ENCODE measurements around the gene C1orf105.

The C1orf105 gene

DNA sequence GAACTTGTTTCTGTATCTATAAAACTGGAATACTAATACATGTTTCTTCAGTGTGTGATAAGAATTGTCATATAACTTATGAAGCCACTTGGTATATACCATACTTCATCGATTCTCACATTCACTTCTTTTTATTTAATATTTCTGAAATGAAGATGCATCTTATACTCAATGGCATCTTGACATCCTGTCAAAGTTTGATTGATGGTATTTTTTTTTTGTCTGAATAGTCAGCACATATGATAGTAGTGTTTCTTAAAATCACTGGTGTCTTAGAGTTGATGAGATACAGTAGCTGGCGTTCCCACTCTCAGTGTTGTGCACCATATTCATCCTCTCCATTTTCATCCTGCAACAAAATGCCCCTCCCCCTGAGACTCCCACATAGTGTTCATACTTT is 34.4 kb upstream of the C1orf105 start:
- ChIA-PET POLR2A (no interaction called here), CTCF (no interaction called here)
- no peak overlapping the region for H3K4me3 ChIP-seq (ENCODE audit: low read depth, low read length)
- no peaks in the 10 kb centered on the region for H3K9me3 ChIP-seq (ENCODE audit: control insufficient read depth, insufficient read depth, low read depth, low read length)
- H3K4me1 ChIP-seq (ENCODE audit: control insufficient read depth, insufficient read depth, low read length): no peaks in the 10 kb centered on the region
- TF ChIP-seq ZNF23 (tag by site-specific recombination; IDR thresholded peaks at IDR 0.05; ENCODE audit: borderline replicate concordance) (no peak), KLF9 (tag by site-specific recombination; IDR thresholded peaks at IDR 0.05; ENCODE audit: low read depth) (no peak), KLF8 (tag by site-specific recombination; IDR thresholded peaks at IDR 0.05) (no peak), ZNF391 (tag by site-specific recombination; IDR thresholded peaks at IDR 0.05; ENCODE audit: borderline replicate concordance, low read depth) (no peak), ZNF366 (tag by site-specific recombination; conservative IDR thresholded peaks at IDR 0.05) (no peak), ZFP3 (tag by site-specific recombination; IDR thresholded peaks at IDR 0.05; ENCODE audit: low read depth) (no peak), ZNF433 (tag by site-specific recombination; IDR thresholded peaks at IDR 0.05; ENCODE audit: low read depth) (no peak)
- H3K27ac ChIP-seq (ENCODE audit: extremely low read depth, low read depth, low read length): no peak overlapping the region
- H3K36me3 ChIP-seq (ENCODE audit: control insufficient read depth in 2 of 2, insufficient read depth in 1 of 2, low read length in 2 of 2): no peaks in the 10 kb centered on the region

DNA sequence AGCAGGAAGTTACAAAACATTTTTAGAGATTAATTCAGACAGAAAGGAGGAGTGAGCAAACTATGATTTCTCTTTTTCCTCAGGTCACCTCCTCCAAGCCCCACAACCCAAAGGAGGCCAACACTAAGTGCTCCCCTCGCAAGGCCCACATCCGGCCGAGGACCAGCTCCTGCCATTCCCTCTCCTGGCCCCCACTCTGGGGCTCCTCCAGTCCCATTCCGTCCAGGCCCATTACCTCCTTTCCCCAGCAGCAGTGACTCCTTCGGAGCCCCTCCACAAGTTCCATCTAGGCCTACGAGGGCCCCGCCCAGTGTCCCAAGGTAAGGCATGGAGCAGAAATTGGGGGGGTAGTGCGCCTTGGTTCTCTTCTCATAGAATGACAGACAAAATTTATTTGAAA is 32.0 kb upstream of the C1orf105 start:
- no peaks in the 10 kb centered on the region for H3K4me1 ChIP-seq (ENCODE audit: control insufficient read depth, insufficient read depth, low read length)
- CTCF ChIA-PET: no interaction called here
- H3K27ac ChIP-seq (ENCODE audit: extremely low read depth, low read depth, low read length): no peak overlapping the region
- TF ChIP-seq, protein P1, sequence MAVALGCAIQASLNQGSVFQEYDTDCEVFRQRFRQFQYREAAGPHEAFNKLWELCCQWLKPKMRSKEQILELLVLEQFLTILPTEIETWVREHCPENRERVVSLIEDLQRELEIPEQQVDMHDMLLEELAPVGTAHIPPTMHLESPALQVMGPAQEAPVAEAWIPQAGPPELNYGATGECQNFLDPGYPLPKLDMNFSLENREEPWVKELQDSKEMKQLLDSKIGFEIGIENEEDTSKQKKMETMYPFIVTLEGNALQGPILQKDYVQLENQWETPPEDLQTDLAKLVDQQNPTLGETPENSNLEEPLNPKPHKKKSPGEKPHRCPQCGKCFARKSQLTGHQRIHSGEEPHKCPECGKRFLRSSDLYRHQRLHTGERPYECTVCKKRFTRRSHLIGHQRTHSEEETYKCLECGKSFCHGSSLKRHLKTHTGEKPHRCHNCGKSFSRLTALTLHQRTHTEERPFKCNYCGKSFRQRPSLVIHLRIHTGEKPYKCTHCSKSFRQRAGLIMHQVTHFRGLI (tag by site-specific recombination; IDR thresholded peaks at IDR 0.05): no peak
- no peak for TF ChIP-seq ZNF654 (tag by site-specific recombination; IDR thresholded peaks at IDR 0.05; ENCODE audit: low read depth)
- TF ChIP-seq KLF8 (tag by site-specific recombination; IDR thresholded peaks at IDR 0.05): no peak
- no peak for TF ChIP-seq ZBTB17 (tag by site-specific recombination; IDR thresholded peaks at IDR 0.05)
- TF ChIP-seq ZNF341 (tag by site-specific recombination; IDR thresholded peaks at IDR 0.05; ENCODE audit: low read depth): no peak
- no peak for TF ChIP-seq ZNF610 (tag by site-specific recombination; IDR thresholded peaks at IDR 0.05; ENCODE audit: borderline replicate concordance)
- no peak for TF ChIP-seq ZNF311 (tag by site-specific recombination; IDR thresholded peaks at IDR 0.05; ENCODE audit: borderline replicate concordance)
- TF ChIP-seq WT1 (tag by site-specific recombination; IDR thresholded peaks at IDR 0.05): no peak
- no peak for TF ChIP-seq ZNF558 (tag by site-specific recombination; IDR thresholded peaks at IDR 0.05)
- TF ChIP-seq ZNF138 (tag by site-specific recombination; IDR thresholded peaks at IDR 0.05; ENCODE audit: borderline replicate concordance): no peak
- TF ChIP-seq YY2 (tag by site-specific recombination; IDR thresholded peaks at IDR 0.05): no peak
- TF ChIP-seq, protein P2, sequence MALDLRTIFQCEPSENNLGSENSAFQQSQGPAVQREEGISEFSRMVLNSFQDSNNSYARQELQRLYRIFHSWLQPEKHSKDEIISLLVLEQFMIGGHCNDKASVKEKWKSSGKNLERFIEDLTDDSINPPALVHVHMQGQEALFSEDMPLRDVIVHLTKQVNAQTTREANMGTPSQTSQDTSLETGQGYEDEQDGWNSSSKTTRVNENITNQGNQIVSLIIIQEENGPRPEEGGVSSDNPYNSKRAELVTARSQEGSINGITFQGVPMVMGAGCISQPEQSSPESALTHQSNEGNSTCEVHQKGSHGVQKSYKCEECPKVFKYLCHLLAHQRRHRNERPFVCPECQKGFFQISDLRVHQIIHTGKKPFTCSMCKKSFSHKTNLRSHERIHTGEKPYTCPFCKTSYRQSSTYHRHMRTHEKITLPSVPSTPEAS (tag by site-specific recombination; IDR thresholded peaks at IDR 0.05): no peak
- TF ChIP-seq ZNF521 (tag by site-specific recombination; IDR thresholded peaks at IDR 0.05): no peak
- no peak for TF ChIP-seq ZBTB48 (tag by site-specific recombination; IDR thresholded peaks at IDR 0.05)
- TF ChIP-seq ZNF292 (tag by site-specific recombination; IDR thresholded peaks at IDR 0.05; ENCODE audit: borderline replicate concordance, low read depth): no peak
- H3K36me3 ChIP-seq (ENCODE audit: control insufficient read depth in 2 of 2, insufficient read depth in 1 of 2, low read length in 2 of 2): no peaks in the 10 kb centered on the region
- POLR2A ChIA-PET: no interaction called here
- H3K4me3 ChIP-seq (ENCODE audit: low read depth, low read length): no peak overlapping the region
- H3K9me3 ChIP-seq (ENCODE audit: control insufficient read depth, insufficient read depth, low read depth, low read length): no peaks in the 10 kb centered on the region

DNA sequence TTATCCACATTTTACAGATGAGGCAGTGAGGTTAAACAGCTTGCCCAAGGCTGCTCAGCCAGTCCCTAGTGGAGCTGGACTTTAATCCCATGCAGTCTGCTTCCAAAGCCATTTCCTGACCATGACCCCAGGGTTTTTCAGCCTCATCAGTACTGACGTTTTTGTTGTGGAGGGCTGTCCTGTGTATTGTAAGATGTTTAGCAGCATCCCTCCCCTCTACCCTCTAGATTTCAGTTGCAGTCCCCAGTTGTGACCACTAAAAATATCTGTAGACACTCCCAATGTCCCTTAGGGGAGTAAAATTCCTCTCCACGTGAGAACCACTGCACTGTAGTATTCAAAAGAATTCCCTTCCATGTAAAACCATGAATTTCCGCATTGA is 30.2 kb upstream of the C1orf105 start:
- no peaks in the 10 kb centered on the region for H3K9me3 ChIP-seq (ENCODE audit: control insufficient read depth, insufficient read depth, low read depth, low read length)
- no peaks in the 10 kb centered on the region for H3K36me3 ChIP-seq (ENCODE audit: control insufficient read depth in 2 of 2, insufficient read depth in 1 of 2, low read length in 2 of 2)
- ChIA-PET POLR2A (no interaction called here), CTCF (interaction anchor here (1.1 kb wide), 1 partner anchor 12 kb away, joined by 3 read pairs; no protein-coding TSS in a partner anchor)
- no peak overlapping the region for H3K4me3 ChIP-seq (ENCODE audit: low read depth, low read length)
- no peak overlapping the region for H3K27ac ChIP-seq (ENCODE audit: extremely low read depth, low read depth, low read length)
- TF ChIP-seq ZNF433 (tag by site-specific recombination; IDR thresholded peaks at IDR 0.05; ENCODE audit: low read depth): no peak
- TF ChIP-seq ZNF521 (tag by site-specific recombination; IDR thresholded peaks at IDR 0.05): no peak
- TF ChIP-seq ZNF558 (tag by site-specific recombination; IDR thresholded peaks at IDR 0.05): no peak
- TF ChIP-seq HOXC10 (CRISPR knock-in tag; IDR thresholded peaks at IDR 0.05): no peak
- TF ChIP-seq ZNF530 (tag by site-specific recombination; IDR thresholded peaks at IDR 0.05; ENCODE audit: low read depth): no peak
- TF ChIP-seq KLF8 (tag by site-specific recombination; IDR thresholded peaks at IDR 0.05): no peak
- no peak for TF ChIP-seq ZNF175 (tag by site-specific recombination; IDR thresholded peaks at IDR 0.05)
- TF ChIP-seq KLF10 (tag by site-specific recombination; IDR thresholded peaks at IDR 0.05): no peak
- TF ChIP-seq ZNF138 (tag by site-specific recombination; IDR thresholded peaks at IDR 0.05; ENCODE audit: borderline replicate concordance): no peak
- no peak for TF ChIP-seq YY2 (tag by site-specific recombination; IDR thresholded peaks at IDR 0.05)
- TF ChIP-seq KLF7 (tag by site-specific recombination; IDR thresholded peaks at IDR 0.05; ENCODE audit: borderline replicate concordance): no peak
- no peaks in the 10 kb centered on the region for H3K4me1 ChIP-seq (ENCODE audit: control insufficient read depth, insufficient read depth, low read length)

All from HEK293 (cell line).